ENCODE results near the gene CACNG3. TPM values are rescaled to one million over a fixed set of nuclear protein-coding genes. Genes with fewer than 3 reads are reported as not detected.

CACNG3 gene
- total RNA-seq, 1 donor from 2014 or later: not detected

DNA sequence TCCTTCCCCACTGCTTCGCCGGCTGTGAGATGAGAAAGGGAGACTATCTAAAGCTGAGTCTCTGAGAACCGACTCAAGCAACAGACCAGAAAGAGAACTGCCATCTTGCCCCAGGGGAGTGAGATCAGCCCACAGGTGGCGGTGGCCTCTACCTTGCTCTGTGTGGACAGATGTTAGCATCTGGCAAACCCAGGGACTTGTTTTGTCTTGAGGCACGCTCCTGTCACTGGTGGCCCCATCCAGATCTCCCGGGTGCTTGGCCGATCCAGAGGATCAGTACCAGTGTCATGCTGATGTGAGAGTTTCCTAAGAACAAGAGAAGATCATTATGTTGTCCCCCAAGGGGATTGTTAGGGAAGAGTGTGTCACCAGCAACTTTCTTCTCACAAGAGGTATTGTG, 101.4 kb downstream of the CACNG3 start:
- no peak overlapping the region for H3K4me3 ChIP-seq (ENCODE audit: low read depth, low read length)
- DNase-seq (ENCODE audit: low read depth) (no peak), FAIRE-seq (no peak)
- H3K36me3 ChIP-seq (ENCODE audit: control insufficient read depth, insufficient read depth, low read length): no peaks in the 10 kb centered on the region
- no peak for TF ChIP-seq CTCF (IDR thresholded peaks at IDR 0.05; ENCODE audit: insufficient read depth, low read length, severe bottlenecking)
- no peaks in the 10 kb centered on the region for H3K27me3 ChIP-seq (ENCODE audit: control insufficient read depth, insufficient read depth, low read length)

GRCh38 chr16:24358117-24358516, 102.0 kb downstream of the CACNG3 start:
- no peaks in the 10 kb centered on the region for H3K27me3 ChIP-seq (ENCODE audit: control insufficient read depth, insufficient read depth, low read length)
- no peak overlapping the region for H3K4me3 ChIP-seq (ENCODE audit: low read depth, low read length)
- no peak for DNase-seq (ENCODE audit: low read depth)
- TF ChIP-seq CTCF (IDR thresholded peaks at IDR 0.05; ENCODE audit: insufficient read depth, low read length, severe bottlenecking): no peak
- no peak for FAIRE-seq
- no peaks in the 10 kb centered on the region for H3K36me3 ChIP-seq (ENCODE audit: control insufficient read depth, insufficient read depth, low read length)

DNA sequence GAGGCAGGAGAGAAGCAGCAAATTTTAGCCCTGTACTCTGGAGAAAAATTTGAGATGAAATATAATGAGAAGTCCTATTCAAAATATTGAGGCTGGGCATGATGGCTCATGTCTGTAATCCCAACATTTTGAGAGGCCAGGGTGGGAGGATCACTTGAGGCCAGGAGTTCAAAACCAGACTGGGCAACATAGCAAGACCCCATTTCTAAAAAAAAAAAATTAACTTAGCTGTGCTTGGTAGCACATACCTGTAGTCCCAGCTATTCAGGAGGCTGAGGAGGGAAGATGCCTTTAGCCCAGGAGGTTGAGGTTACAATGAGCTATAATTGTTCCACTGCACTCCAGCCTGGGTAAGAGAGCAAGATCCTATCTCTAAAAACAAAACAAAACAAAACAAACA, 103.4 kb downstream of the CACNG3 start:
- no peak for DNase-seq (ENCODE audit: low read depth)
- no peak for TF ChIP-seq CTCF (IDR thresholded peaks at IDR 0.05; ENCODE audit: insufficient read depth, low read length, severe bottlenecking)
- Histone ChIP-seq H3K27me3 (ENCODE audit: control insufficient read depth, insufficient read depth, low read length) (no peaks in the 10 kb centered on the region), H3K36me3 (ENCODE audit: control insufficient read depth, insufficient read depth, low read length) (no peaks in the 10 kb centered on the region), H3K4me3 (ENCODE audit: low read depth, low read length) (no peak overlapping the region)
- FAIRE-seq: no peak

DNA sequence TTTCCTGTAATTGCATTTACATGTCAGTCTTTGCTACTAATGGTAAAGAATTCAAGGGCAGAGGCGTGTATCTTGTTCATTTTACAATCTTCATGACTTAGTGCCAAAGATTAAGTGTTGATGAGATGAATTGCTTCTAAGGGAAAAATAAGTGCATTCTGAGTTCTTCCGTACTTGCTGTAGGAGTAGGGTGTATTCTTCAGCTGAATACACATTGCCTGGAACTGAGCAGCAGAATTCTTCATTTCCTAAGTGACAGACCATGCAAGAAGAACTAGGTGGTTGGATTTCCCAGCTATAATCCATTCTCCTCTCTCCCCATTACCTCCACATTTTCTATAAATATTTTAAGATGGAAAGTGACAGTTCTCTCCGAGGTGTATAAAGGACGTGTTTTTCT, 104.8 kb downstream of the CACNG3 start:
- H3K4me3 ChIP-seq (ENCODE audit: low read depth, low read length): no peak overlapping the region
- TF ChIP-seq CTCF (IDR thresholded peaks at IDR 0.05; ENCODE audit: insufficient read depth, low read length, severe bottlenecking): no peak
- no peaks in the 10 kb centered on the region for H3K36me3 ChIP-seq (ENCODE audit: control insufficient read depth, insufficient read depth, low read length)
- H3K27me3 ChIP-seq (ENCODE audit: control insufficient read depth, insufficient read depth, low read length): no peaks in the 10 kb centered on the region
- no peak for DNase-seq (ENCODE audit: low read depth)
- FAIRE-seq: no peak

GRCh38 chr16:24364596-24364995, 108.5 kb downstream of the CACNG3 start:
- no peaks in the 10 kb centered on the region for H3K36me3 ChIP-seq (ENCODE audit: control insufficient read depth, insufficient read depth, low read length)
- FAIRE-seq (no peak), DNase-seq (ENCODE audit: low read depth) (no peak)
- H3K4me3 ChIP-seq (ENCODE audit: low read depth, low read length): no peak overlapping the region
- no peaks in the 10 kb centered on the region for H3K27me3 ChIP-seq (ENCODE audit: control insufficient read depth, insufficient read depth, low read length)
- TF ChIP-seq CTCF (IDR thresholded peaks at IDR 0.05; ENCODE audit: insufficient read depth, low read length, severe bottlenecking): no peak

DNA sequence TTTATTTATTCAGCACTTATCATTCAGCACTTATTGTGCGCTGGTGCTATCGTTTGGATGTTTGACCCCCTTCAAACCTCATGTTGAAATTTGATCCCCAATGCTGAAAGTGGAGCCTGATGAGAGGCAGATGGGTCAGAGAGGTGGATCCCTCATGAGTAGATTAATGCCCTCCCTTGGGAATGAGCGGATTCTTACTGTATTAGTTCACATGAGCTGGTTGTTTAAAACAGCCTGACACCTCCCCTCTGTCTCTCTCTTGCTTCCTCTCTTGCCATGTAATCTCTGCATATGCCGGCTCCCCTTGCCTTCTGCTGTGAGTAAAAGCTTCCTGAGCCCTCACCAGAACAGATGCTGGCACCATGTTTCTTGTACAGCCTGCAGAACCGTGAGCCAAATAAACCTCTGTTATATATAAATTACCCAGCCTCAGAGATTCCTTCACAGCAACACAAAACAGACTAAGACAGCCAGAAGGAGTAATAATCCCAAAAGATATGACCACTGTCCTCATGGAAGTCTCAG, 111.1 kb downstream of the CACNG3 start:
- DNase-seq (ENCODE audit: low read depth): no peak
- Histone ChIP-seq H3K4me3 (ENCODE audit: low read depth, low read length) (no peak overlapping the region), H3K36me3 (ENCODE audit: control insufficient read depth, insufficient read depth, low read length) (no peaks in the 10 kb centered on the region), H3K27me3 (ENCODE audit: control insufficient read depth, insufficient read depth, low read length) (no peaks in the 10 kb centered on the region)
- FAIRE-seq: no peak
- no peak for TF ChIP-seq CTCF (IDR thresholded peaks at IDR 0.05; ENCODE audit: insufficient read depth, low read length, severe bottlenecking)
